ENCODE data around the gene ATP5F1E. TPM values are rescaled to one million over a fixed set of nuclear protein-coding genes. Genes with fewer than 3 reads are reported as not detected.
A peak's percentile ranks its signal among the peaks of the same experiment; 100 is the strongest.

The ATP5F1E gene
- total and polyA plus RNA-seq, 3 experiments from 2014 or later = 95.0 to 102 (median 98.1) TPM

- DNase-seq = no peak
- no peak overlapping the region for H3K4me3 ChIP-seq (ENCODE audit: low read length)
- H3K9me3 ChIP-seq (ENCODE audit: low read length) = no peaks in the 10 kb centered on the region
- Mint-ChIP-seq H3K27ac (no peak overlapping the region), H3K4me1 (peaks cover 8 to 18% (median 15%) of the 10 kb centered on the region in 3 donors), H3K4me3 (no peak overlapping the region), H3K9me3 (no peaks in the 10 kb centered on the region), H3K27me3 (peaks cover 8 to 30% of the 10 kb centered on the region in 2 donors), H3K36me3 (no peaks in the 10 kb centered on the region)
- ChIA-PET POLR2A (no interaction called here), CTCF (no interaction called here)
- no peak overlapping the region for H3K27ac ChIP-seq (ENCODE audit: low read depth, low read length)
- H3K36me3 ChIP-seq (ENCODE audit: insufficient read depth, low read length) = no peaks in the 10 kb centered on the region
- no peaks in the 10 kb centered on the region for H3K27me3 ChIP-seq (ENCODE audit: insufficient read depth, low read length, poor library complexity, severe bottlenecking)
- H3K4me1 ChIP-seq (ENCODE audit: insufficient read depth, low read length) = peaks cover 5% of the 10 kb centered on the region
These were observed 16.5 kb upstream of the ATP5F1E start for GRCh38 chr20:59048681-59049030.

GRCh38 chr20:59047938-59048680, 16.0 kb upstream of the ATP5F1E start:
- H3K4me1 Mint-ChIP-seq = peaks cover 14 to 23% (median 21%) of the 10 kb centered on the region in 3 donors
- H3K4me1 ChIP-seq (ENCODE audit: insufficient read depth, low read length) = peaks cover 11% of the 10 kb centered on the region
- H3K4me3 ChIP-seq (ENCODE audit: low read length) = no peak overlapping the region
- H3K27ac Mint-ChIP-seq = peak overlapping the region in 2 of 8 donors; percentile 51 to 55
- peaks cover 0 to under 1% (median 0%) of the 10 kb centered on the region in 3 donors for H3K36me3 Mint-ChIP-seq
- peaks cover 8 to 24% of the 10 kb centered on the region in 2 donors for H3K27me3 Mint-ChIP-seq
- ChIA-PET CTCF (no interaction called here), POLR2A (no interaction called here)
- H3K27ac ChIP-seq (ENCODE audit: low read depth, low read length) = no peak overlapping the region
- DNase-seq = no peak
- peak overlapping the region in 1 of 7 donors; percentile 4 for H3K4me3 Mint-ChIP-seq
- H3K9me3 ChIP-seq (ENCODE audit: low read length) = no peaks in the 10 kb centered on the region
- no peaks in the 10 kb centered on the region for H3K9me3 Mint-ChIP-seq
- H3K27me3 ChIP-seq (ENCODE audit: insufficient read depth, low read length, poor library complexity, severe bottlenecking) = no peaks in the 10 kb centered on the region
- no peaks in the 10 kb centered on the region for H3K36me3 ChIP-seq (ENCODE audit: insufficient read depth, low read length)

- POLR2A ChIA-PET = no interaction called here
- peaks cover 0 to 1% (median 0%) of the 10 kb centered on the region in 3 donors for H3K36me3 Mint-ChIP-seq
- CTCF ChIA-PET = interaction anchor here (1.9 kb wide), 1 partner anchor 161 kb away, joined by 5 read pairs; no protein-coding TSS in a partner anchor
- no peaks in the 10 kb centered on the region for H3K9me3 Mint-ChIP-seq
- peaks cover 6 to 19% of the 10 kb centered on the region in 2 donors for H3K27me3 Mint-ChIP-seq
- no peak for DNase-seq
- peaks cover 15 to 25% (median 24%) of the 10 kb centered on the region in 3 donors for H3K4me1 Mint-ChIP-seq
- peak overlapping the region in 1 of 8 donors; percentile 38 for H3K27ac Mint-ChIP-seq
- H3K27ac ChIP-seq (ENCODE audit: low read depth, low read length) = no peak overlapping the region
- H3K4me3 ChIP-seq (ENCODE audit: low read length) = no peak overlapping the region
- H3K36me3 ChIP-seq (ENCODE audit: insufficient read depth, low read length) = no peaks in the 10 kb centered on the region
- no peak overlapping the region for H3K4me3 Mint-ChIP-seq
- H3K9me3 ChIP-seq (ENCODE audit: low read length) = no peaks in the 10 kb centered on the region
- no peaks in the 10 kb centered on the region for H3K27me3 ChIP-seq (ENCODE audit: insufficient read depth, low read length, poor library complexity, severe bottlenecking)
- H3K4me1 ChIP-seq (ENCODE audit: insufficient read depth, low read length) = peaks cover 15% of the 10 kb centered on the region
These were observed 14.7 kb upstream of the ATP5F1E start for GRCh38 chr20:59046862-59047261.

GRCh38 chr20:59044796-59045195, 12.7 kb upstream of the ATP5F1E start:
- Mint-ChIP-seq H3K4me1 (peaks cover 33 to 46% (median 45%) of the 10 kb centered on the region in 3 donors), H3K27ac (peak overlapping the region in 7 of 8 donors; percentile 55 to 98 (median 93)), H3K4me3 (peak overlapping the region in 2 of 7 donors; percentile 21 to 83), H3K27me3 (peaks cover 0 to 4% of the 10 kb centered on the region in 2 donors), H3K36me3 (peaks cover 0 to 16% (median 2%) of the 10 kb centered on the region in 3 donors), H3K9me3 (no peaks in the 10 kb centered on the region)
- ChIA-PET CTCF (interaction anchor here (1.7 to 1.9 kb wide), 2 partner anchors 11 to 163 kb away, joined by 4 to 5 read pairs; no protein-coding TSS in a partner anchor), POLR2A (no interaction called here)
- H3K4me1 ChIP-seq (ENCODE audit: insufficient read depth, low read length) = peaks cover 35% of the 10 kb centered on the region
- H3K27ac ChIP-seq (ENCODE audit: low read depth, low read length) = no peak overlapping the region
- DNase-seq = no peak
- no peaks in the 10 kb centered on the region for H3K9me3 ChIP-seq (ENCODE audit: low read length)
- no peaks in the 10 kb centered on the region for H3K36me3 ChIP-seq (ENCODE audit: insufficient read depth, low read length)
- H3K4me3 ChIP-seq (ENCODE audit: low read length) = no peak overlapping the region
- no peaks in the 10 kb centered on the region for H3K27me3 ChIP-seq (ENCODE audit: insufficient read depth, low read length, poor library complexity, severe bottlenecking)

GRCh38 chr20:59044295-59044694, 12.2 kb upstream of the ATP5F1E start:
- Histone ChIP-seq H3K9me3 (ENCODE audit: low read length) (no peaks in the 10 kb centered on the region), H3K4me1 (ENCODE audit: insufficient read depth, low read length) (peaks cover 40% of the 10 kb centered on the region), H3K27ac (ENCODE audit: low read depth, low read length) (no peak overlapping the region), H3K36me3 (ENCODE audit: insufficient read depth, low read length) (no peaks in the 10 kb centered on the region), H3K4me3 (ENCODE audit: low read length) (no peak overlapping the region), H3K27me3 (ENCODE audit: insufficient read depth, low read length, poor library complexity, severe bottlenecking) (no peaks in the 10 kb centered on the region)
- Mint-ChIP-seq H3K36me3 (peaks cover 0 to 18% (median 2%) of the 10 kb centered on the region in 3 donors), H3K27me3 (peaks cover 0 to 1% of the 10 kb centered on the region in 2 donors), H3K4me1 (peaks cover 38 to 51% (median 50%) of the 10 kb centered on the region in 3 donors), H3K4me3 (peak overlapping the region in 3 of 7 donors; percentile 7 to 83 (median 23)), H3K27ac (peak overlapping the region; percentile 79 to 98 (median 96)), H3K9me3 (no peaks in the 10 kb centered on the region)
- POLR2A ChIA-PET = no interaction called here
- CTCF ChIA-PET = no interaction called here
- DNase-seq = no peak

- CTCF ChIA-PET = interaction anchor here (0.9 to 4.1 kb wide), 4 partner anchors 11 to 159 kb away, joined by 3 to 24 read pairs (median 4); partner anchors contain the start of gene ATP5F1E
- Mint-ChIP-seq H3K4me3 (peak overlapping the region; percentile 83 to 95 (median 92)), H3K36me3 (peaks cover 0 to 22% (median 2%) of the 10 kb centered on the region in 3 donors), H3K27me3 (no peaks in the 10 kb centered on the region), H3K27ac (peak overlapping the region; percentile 79 to 98 (median 96)), H3K4me1 (peaks cover 41 to 57% (median 56%) of the 10 kb centered on the region in 3 donors), H3K9me3 (no peaks in the 10 kb centered on the region)
- H3K27ac ChIP-seq (ENCODE audit: low read depth, low read length) = peak overlapping the region; percentile 89
- no peak for DNase-seq
- no peaks in the 10 kb centered on the region for H3K27me3 ChIP-seq (ENCODE audit: insufficient read depth, low read length, poor library complexity, severe bottlenecking)
- peaks cover 42% of the 10 kb centered on the region for H3K4me1 ChIP-seq (ENCODE audit: insufficient read depth, low read length)
- H3K4me3 ChIP-seq (ENCODE audit: low read length) = peak overlapping the region; percentile 76
- no peaks in the 10 kb centered on the region for H3K36me3 ChIP-seq (ENCODE audit: insufficient read depth, low read length)
- POLR2A ChIA-PET = interaction anchor here (0.7 to 3.9 kb wide), 5 partner anchors 11 to 155 kb away, joined by 3 to 35 read pairs (median 3); partner anchors contain the start of gene ATP5F1E
- H3K9me3 ChIP-seq (ENCODE audit: low read length) = no peaks in the 10 kb centered on the region
These were observed 11.6 kb upstream of the ATP5F1E start for GRCh38 chr20:59043698-59044097.

GRCh38 chr20:59042796-59043631, 10.9 kb upstream of the ATP5F1E start:
- Mint-ChIP-seq H3K36me3 (peaks cover 0 to 25% (median 2%) of the 10 kb centered on the region in 3 donors), H3K4me1 (peaks cover 42 to 61% (median 56%) of the 10 kb centered on the region in 3 donors), H3K9me3 (no peaks in the 10 kb centered on the region), H3K27me3 (no peaks in the 10 kb centered on the region), H3K27ac (peak overlapping the region; percentile 89 to 98 (median 97)), H3K4me3 (peak overlapping the region; percentile 83 to 95 (median 92))
- DNase-seq = peak; percentile 93 to 95 (median 94)
- Histone ChIP-seq H3K4me1 (ENCODE audit: insufficient read depth, low read length) (peaks cover 42% of the 10 kb centered on the region), H3K36me3 (ENCODE audit: insufficient read depth, low read length) (peaks cover 4% of the 10 kb centered on the region), H3K9me3 (ENCODE audit: low read length) (no peaks in the 10 kb centered on the region), H3K27ac (ENCODE audit: low read depth, low read length) (peak overlapping the region; percentile 89), H3K27me3 (ENCODE audit: insufficient read depth, low read length, poor library complexity, severe bottlenecking) (no peaks in the 10 kb centered on the region), H3K4me3 (ENCODE audit: low read length) (peak overlapping the region; percentile 76)
- ChIA-PET CTCF (interaction anchor here (0.9 to 4.1 kb wide), 4 partner anchors 11 to 159 kb away, joined by 3 to 24 read pairs (median 4); partner anchors contain the start of gene ATP5F1E), POLR2A (interaction anchor here (0.7 to 3.9 kb wide), 6 partner anchors 11 to 154 kb away, joined by 3 to 35 read pairs (median 4); partner anchors contain the start of gene ATP5F1E)
